ENCODE results near the gene DCK. TPM values are rescaled to one million over a fixed set of nuclear protein-coding genes. Genes with fewer than 3 reads are reported as not detected.

The DCK gene
- 32.6 and 34.3 TPM in 2 replicates for total RNA-seq

GRCh38 chr4:70993181-70994068, at the start of gene DCK:
Gene DCK, plus strand, starts transcription at chr4:70993649. Its CDS starts 187 bp downstream, at chr4:70993836.
- H3K4me3 Mint-ChIP-seq: peak within 1 kb of the TSS; percentile 94
- peaks cover 27% of the 10 kb centered on the region for H3K36me3 Mint-ChIP-seq (ENCODE audit: low read depth)
- H3K27ac Mint-ChIP-seq: peak within 1 kb of the TSS; percentile 94
- DNase-seq: peak; percentile 91
- no peaks in the 10 kb centered on the region for H3K27me3 Mint-ChIP-seq
- POLR2A ChIA-PET: interaction anchor here (0.5 to 6.1 kb wide), 18 partner anchors 8 to 327 kb away, joined by 3 to 203 read pairs (median 6); partner anchors contain the start of genes GRSF1, JCHAIN, MOB1B and UTP3
- TF ChIP-seq, protein P1, sequence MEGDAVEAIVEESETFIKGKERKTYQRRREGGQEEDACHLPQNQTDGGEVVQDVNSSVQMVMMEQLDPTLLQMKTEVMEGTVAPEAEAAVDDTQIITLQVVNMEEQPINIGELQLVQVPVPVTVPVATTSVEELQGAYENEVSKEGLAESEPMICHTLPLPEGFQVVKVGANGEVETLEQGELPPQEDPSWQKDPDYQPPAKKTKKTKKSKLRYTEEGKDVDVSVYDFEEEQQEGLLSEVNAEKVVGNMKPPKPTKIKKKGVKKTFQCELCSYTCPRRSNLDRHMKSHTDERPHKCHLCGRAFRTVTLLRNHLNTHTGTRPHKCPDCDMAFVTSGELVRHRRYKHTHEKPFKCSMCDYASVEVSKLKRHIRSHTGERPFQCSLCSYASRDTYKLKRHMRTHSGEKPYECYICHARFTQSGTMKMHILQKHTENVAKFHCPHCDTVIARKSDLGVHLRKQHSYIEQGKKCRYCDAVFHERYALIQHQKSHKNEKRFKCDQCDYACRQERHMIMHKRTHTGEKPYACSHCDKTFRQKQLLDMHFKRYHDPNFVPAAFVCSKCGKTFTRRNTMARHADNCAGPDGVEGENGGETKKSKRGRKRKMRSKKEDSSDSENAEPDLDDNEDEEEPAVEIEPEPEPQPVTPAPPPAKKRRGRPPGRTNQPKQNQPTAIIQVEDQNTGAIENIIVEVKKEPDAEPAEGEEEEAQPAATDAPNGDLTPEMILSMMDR (IDR thresholded peaks at IDR 0.05): no peak
- ATAC-seq (ENCODE audit: low read depth): peak; percentile 81
- intact Hi-C loops (cut with micrococcal nuclease): loop anchor here (1.0 to 10.0 kb wide), 9 partner anchors 13 to 305 kb away; partner anchors contain the start of genes GRSF1, MOB1B and UTP3
- CTCF ChIA-PET: interaction anchor here (0.8 to 6.3 kb wide), 8 partner anchors 10 to 342 kb away, joined by 3 to 86 read pairs (median 6); partner anchors contain the start of gene MOB1B
- peaks cover 55% of the 10 kb centered on the region for H3K4me1 Mint-ChIP-seq
- no peaks in the 10 kb centered on the region for H3K9me3 Mint-ChIP-seq

DNA sequence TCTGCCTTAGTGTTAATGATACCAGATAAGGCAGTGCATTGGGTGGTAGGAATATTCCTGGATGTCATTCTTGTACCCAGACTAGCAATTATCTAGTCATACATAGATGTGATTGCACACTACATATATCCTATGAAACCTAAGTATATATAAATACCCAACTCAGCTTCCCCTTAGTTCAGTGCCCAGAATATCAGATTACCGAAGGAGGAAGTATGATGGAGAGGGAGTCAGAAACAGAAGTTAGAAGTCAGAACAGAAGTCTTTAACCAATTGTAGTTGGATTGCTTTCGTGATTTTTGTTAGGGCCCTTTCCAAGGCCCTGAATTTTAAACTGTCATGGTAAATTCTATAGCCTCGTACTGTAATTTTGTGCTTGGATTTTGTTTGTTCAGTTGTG, 48.4 kb upstream of the DCK start:
- Mint-ChIP-seq H3K27ac (peak overlapping the region; percentile 24), H3K4me1 (peaks cover 46% of the 10 kb centered on the region), H3K4me3 (no peak overlapping the region), H3K9me3 (peaks cover 2% of the 10 kb centered on the region), H3K36me3 (ENCODE audit: low read depth) (peaks cover 3% of the 10 kb centered on the region), H3K27me3 (no peaks in the 10 kb centered on the region)
- TF ChIP-seq, protein P1 (IDR thresholded peaks at IDR 0.05): no peak
- intact Hi-C loops (cut with micrococcal nuclease): loop anchor here (5.0 kb wide), 1 partner anchor 47 kb away; the partner anchor contains the start of gene DCK
- DNase-seq (no peak), ATAC-seq (ENCODE audit: low read depth) (peak; percentile 54)
- ChIA-PET CTCF (no interaction called here), POLR2A (interaction anchor here (0.6 to 1.1 kb wide), 3 partner anchors 14 to 70 kb away, joined by 5 to 9 read pairs (median 5); no protein-coding TSS in a partner anchor)

GRCh38 chr4:70945452-70946055, 47.9 kb upstream of the DCK start:
- Mint-ChIP-seq H3K27ac (no peak overlapping the region), H3K4me3 (no peak overlapping the region), H3K27me3 (no peaks in the 10 kb centered on the region), H3K36me3 (ENCODE audit: low read depth) (peaks cover 3% of the 10 kb centered on the region), H3K4me1 (peaks cover 46% of the 10 kb centered on the region), H3K9me3 (peaks cover 2% of the 10 kb centered on the region)
- TF ChIP-seq, protein P1 (IDR thresholded peaks at IDR 0.05): no peak
- ChIA-PET CTCF (no interaction called here), POLR2A (interaction anchor here (0.6 to 0.7 kb wide), 2 partner anchors 37 to 40 kb away, joined by 5 to 14 read pairs; no protein-coding TSS in a partner anchor)
- ATAC-seq (ENCODE audit: low read depth): no peak
- DNase-seq: no peak
- intact Hi-C loops (cut with micrococcal nuclease): loop anchor here (5.0 kb wide), 1 partner anchor 47 kb away; the partner anchor contains the start of gene DCK

DNA sequence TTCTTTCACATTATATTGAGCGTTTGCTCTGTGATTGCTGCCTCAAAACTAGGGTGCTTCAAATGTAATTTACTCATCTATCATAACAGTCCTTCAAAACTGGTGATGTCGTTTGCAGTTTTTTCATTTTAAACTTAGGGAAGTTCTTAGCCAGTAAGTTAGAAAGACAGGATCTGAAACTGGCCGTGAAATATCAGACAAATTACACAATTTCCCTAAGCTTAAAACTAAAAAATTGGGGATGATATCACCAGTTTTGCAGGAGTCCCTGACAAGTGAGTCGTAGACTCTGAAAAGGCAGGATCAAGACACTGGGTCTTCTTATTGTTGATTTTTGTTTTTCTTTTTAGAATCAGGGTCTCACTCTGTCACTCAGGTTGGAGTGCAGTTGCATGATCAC, 46.5 kb upstream of the DCK start:
- no peak for ATAC-seq (ENCODE audit: low read depth)
- ChIA-PET CTCF (no interaction called here), POLR2A (no interaction called here)
- H3K27me3 Mint-ChIP-seq: no peaks in the 10 kb centered on the region
- H3K36me3 Mint-ChIP-seq (ENCODE audit: low read depth): no peaks in the 10 kb centered on the region
- TF ChIP-seq, protein P1 (IDR thresholded peaks at IDR 0.05): no peak
- no peak overlapping the region for H3K27ac Mint-ChIP-seq
- DNase-seq: no peak
- intact Hi-C loops (cut with micrococcal nuclease): loop anchor here (5.0 kb wide), 1 partner anchor 45 kb away; the partner anchor contains the start of gene DCK
- H3K4me1 Mint-ChIP-seq: peaks cover 46% of the 10 kb centered on the region
- no peak overlapping the region for H3K4me3 Mint-ChIP-seq
- peaks cover 2% of the 10 kb centered on the region for H3K9me3 Mint-ChIP-seq

Measured in activated B cell treated with CpG ODN at 0.5 μM for 24 hours (primary cell).